Measurements from ENCODE around the gene CLTA. TPM values are rescaled to one million over a fixed set of nuclear protein-coding genes. Genes with fewer than 3 reads are reported as not detected.
"Not testable (repeated sequence)": the region's sequence is repeated elsewhere in the genome, so short reads cannot be mapped to it uniquely, and the experiment has no call there.

CLTA gene
- total RNA-seq, 1 experiment from 2014 or later = 195 TPM

DNA sequence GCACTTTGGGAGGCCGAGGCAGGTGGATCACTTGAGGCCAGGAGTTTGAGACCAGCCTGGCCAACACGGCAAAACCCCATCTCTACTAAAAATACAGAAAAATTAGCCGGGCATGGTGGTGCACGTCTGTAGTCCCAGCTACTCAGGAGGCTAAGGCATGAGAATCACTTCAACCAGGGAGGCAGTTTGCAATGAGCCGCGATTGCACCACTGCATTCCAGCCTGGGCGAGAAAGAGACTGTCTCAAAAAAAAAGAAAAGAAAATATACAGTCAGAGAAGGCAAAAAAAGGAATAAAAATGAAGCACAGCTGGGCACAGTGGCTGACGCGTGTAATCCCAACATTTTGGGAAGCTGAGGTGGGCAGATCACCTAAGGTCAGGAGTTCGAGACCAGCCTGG, 14.2 kb upstream of the CLTA start:
- not testable (repeated sequence) for H4K20me1 ChIP-seq (ENCODE audit: control insufficient read depth, insufficient read depth, insufficient read length); H4K5ac ChIP-seq (ENCODE audit: insufficient read length, low read depth, low read length); H3K18ac ChIP-seq (ENCODE audit: insufficient read length, low read depth, low read length); H2AFZ ChIP-seq (ENCODE audit: low read length); H3T11ph ChIP-seq (ENCODE audit: low read length); H3K23me2 ChIP-seq (ENCODE audit: insufficient read length, low read depth, low read length, poor library complexity, severe bottlenecking); H3K23ac ChIP-seq (ENCODE audit: insufficient read length, low read depth, low read length); DNase-seq; H2BK12ac ChIP-seq (ENCODE audit: insufficient read length, low read depth, low read length); H2BK120ac ChIP-seq (ENCODE audit: low read depth, low read length, poor library complexity, severe bottlenecking); H3K56ac ChIP-seq (ENCODE audit: insufficient read length, low read depth, low read length); H3K27ac Mint-ChIP-seq; H3K36me3 Mint-ChIP-seq (ENCODE audit: insufficient read depth in 1 of 3, low read depth in 3 of 3); H2BK15ac ChIP-seq (ENCODE audit: low read depth, low read length); H3K14ac ChIP-seq (ENCODE audit: insufficient read depth, low read length); H3K27me3 ChIP-seq (ENCODE audit: insufficient read depth, low read length); H2BK20ac ChIP-seq (ENCODE audit: low read depth, low read length, poor library complexity, severe bottlenecking); H3K9ac ChIP-seq (ENCODE audit: extremely low read depth, insufficient read length, low read length); H3K4me1 Mint-ChIP-seq; H3K4me3 Mint-ChIP-seq; H2AK5ac ChIP-seq (ENCODE audit: insufficient read length, low read length); H3K4me1 ChIP-seq (ENCODE audit: insufficient read depth, low read length); H4K8ac ChIP-seq (replicated peaks; ENCODE audit: insufficient read length, low read depth, low read length); H3K79me1 ChIP-seq (ENCODE audit: insufficient read depth, low read depth, low read length, poor library complexity, severe bottlenecking); H3K4ac ChIP-seq (ENCODE audit: low read depth, low read length); H2BK5ac ChIP-seq (ENCODE audit: insufficient read length, low read length); H3K27ac ChIP-seq (ENCODE audit: insufficient read length, low read depth, low read length); H3K4me2 ChIP-seq (ENCODE audit: insufficient read depth, insufficient read length, low read length); H3K9me3 ChIP-seq (ENCODE audit: control insufficient read depth, low read depth, low read length); H3K27me3 Mint-ChIP-seq (ENCODE audit: low read depth); H4K91ac ChIP-seq (ENCODE audit: insufficient read length, low read depth, low read length); H3K79me2 ChIP-seq (ENCODE audit: insufficient read depth, low read length)
- peaks cover 22 to 24% of the 10 kb centered on the region in 2 experiments for H3K9me3 Mint-ChIP-seq
- no CpG with 5 or more reads among the region's 10 CpGs for WGBS (ENCODE audit: extremely low coverage, insufficient read length, low lambda C conversion rate)

Data from H9 (cell line).